ENCODE results near the gene POLR2E. TPM values are rescaled to one million over a fixed set of nuclear protein-coding genes. Genes with fewer than 3 reads are reported as not detected.

The POLR2E gene
- total RNA-seq, 2 experiments from 2014 or later, result 142 to 163 TPM

DNA sequence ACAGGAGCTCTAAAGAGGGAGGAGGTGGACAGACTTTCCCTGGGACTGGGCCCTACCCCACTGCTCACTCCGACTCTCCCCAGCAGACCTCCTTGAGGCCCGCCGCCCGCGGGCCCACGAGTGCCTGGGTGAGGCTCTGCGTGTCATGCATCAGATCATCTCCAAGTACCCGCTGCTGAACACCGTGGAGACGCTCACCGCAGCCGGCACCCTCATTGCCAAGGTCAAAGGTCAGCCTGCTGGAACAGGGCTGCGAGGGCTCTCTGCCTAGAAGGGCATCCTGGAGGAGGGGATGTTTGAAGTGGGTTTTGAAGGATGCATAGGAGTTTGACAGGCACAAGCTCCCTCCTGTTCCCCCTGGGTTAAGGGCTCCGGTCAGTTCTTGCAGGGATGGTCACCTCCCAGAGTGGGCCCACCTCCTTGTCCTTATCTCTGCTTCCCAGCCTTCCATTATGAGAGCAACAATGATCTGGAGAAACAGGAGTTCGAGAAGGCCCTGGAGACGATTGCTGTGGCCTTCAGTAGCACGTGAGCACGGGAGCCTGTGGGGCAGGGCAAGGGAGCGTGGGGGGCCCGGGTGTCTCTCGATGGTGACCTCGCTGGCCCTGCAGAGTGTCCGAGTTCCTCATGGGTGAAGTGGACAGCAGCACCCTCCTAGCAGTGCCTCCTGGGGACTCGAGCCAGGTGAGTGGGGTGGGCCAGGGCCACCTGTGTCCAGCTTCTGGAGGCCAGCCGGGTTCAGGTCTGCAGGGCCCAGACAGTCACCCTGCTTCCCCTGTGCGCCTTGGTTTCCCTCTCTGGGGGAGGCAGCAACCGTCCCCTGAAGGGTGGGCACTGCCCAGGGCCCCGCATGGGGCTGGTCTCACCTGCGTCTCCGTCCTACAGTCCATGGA, 21.9 kb downstream of the POLR2E start:
- H3K4me1 Mint-ChIP-seq, result peaks cover 45% of the 10 kb centered on the region
- DNase-seq (no peak), ATAC-seq (ENCODE audit: low read depth) (no peak)
- H3K9me3 Mint-ChIP-seq, result no peaks in the 10 kb centered on the region
- H3K27me3 Mint-ChIP-seq, result no peaks in the 10 kb centered on the region
- H3K36me3 Mint-ChIP-seq, result peaks cover 53% of the 10 kb centered on the region
- peak overlapping the region; percentile 72 for H3K27ac Mint-ChIP-seq
- POLR2A ChIA-PET, result interaction anchor here (0.5 to 19.6 kb wide), 6 partner anchors 10 to 519 kb away, joined by 3 to 644 read pairs (median 4); partner anchors contain the start of genes ABCA7 and CNN2
- H3K4me3 Mint-ChIP-seq, result peak overlapping the region; percentile 35

DNA sequence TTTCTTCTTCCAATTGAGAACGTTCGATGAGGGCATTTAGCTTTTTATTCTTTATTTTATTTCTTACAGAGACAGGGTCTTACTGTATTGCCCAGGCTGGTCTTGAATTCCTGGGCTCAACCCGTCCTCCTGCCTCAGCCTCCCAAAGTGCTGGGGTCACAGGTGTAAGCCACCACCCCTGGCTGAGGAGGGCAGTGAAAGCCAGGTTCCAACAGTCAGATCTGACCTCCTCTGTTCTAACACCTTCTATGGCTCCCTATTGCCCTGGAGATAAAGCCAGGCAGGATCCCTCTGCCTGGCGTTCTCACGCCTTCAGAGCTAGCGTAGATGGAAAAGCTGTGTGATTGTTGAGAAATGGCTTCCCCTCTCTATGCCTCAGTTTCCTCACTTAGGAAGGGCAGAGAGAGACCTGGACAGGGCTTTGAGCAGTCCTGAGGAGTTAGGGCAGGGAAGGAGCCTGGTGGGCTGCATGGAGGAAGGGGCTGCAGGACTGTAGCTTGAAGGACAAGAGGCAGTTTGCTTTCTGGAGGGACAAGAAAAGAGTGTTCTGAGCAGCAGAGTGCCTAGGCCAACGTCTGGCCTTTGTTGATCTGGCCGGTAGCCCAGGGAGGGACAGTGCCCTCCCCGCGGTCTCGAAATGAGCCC, 22.7 kb downstream of the POLR2E start:
- ATAC-seq (ENCODE audit: low read depth) (no peak), DNase-seq (no peak)
- peak overlapping the region; percentile 75 for H3K4me3 Mint-ChIP-seq
- no peaks in the 10 kb centered on the region for H3K9me3 Mint-ChIP-seq
- peak overlapping the region; percentile 82 for H3K27ac Mint-ChIP-seq
- peaks cover 45% of the 10 kb centered on the region for H3K36me3 Mint-ChIP-seq
- H3K4me1 Mint-ChIP-seq, result peaks cover 45% of the 10 kb centered on the region
- H3K27me3 Mint-ChIP-seq, result no peaks in the 10 kb centered on the region
- POLR2A ChIA-PET, result interaction anchor here (0.6 to 19.6 kb wide), 5 partner anchors 11 to 174 kb away, joined by 4 to 644 read pairs (median 5); partner anchors contain the start of genes ABCA7 and CNN2

- peaks cover 39% of the 10 kb centered on the region for H3K4me1 Mint-ChIP-seq
- H3K4me3 Mint-ChIP-seq, result peak overlapping the region; percentile 87
- no peak for ATAC-seq (ENCODE audit: low read depth)
- POLR2A ChIA-PET, result interaction anchor here (0.7 to 19.6 kb wide), 3 partner anchors 12 to 115 kb away, joined by 3 to 644 read pairs (median 7); no protein-coding TSS in a partner anchor
- no peak for DNase-seq
- peaks cover 37% of the 10 kb centered on the region for H3K36me3 Mint-ChIP-seq
- no peaks in the 10 kb centered on the region for H3K27me3 Mint-ChIP-seq
- H3K9me3 Mint-ChIP-seq, result no peaks in the 10 kb centered on the region
- H3K27ac Mint-ChIP-seq, result peak overlapping the region; percentile 82
Measured at GRCh38 chr19:1070931-1071791, 24.0 kb downstream of the POLR2E start.

GRCh38 chr19:1070576-1070930, 24.6 kb downstream of the POLR2E start:
- H3K4me1 Mint-ChIP-seq, result peaks cover 36% of the 10 kb centered on the region
- H3K27ac Mint-ChIP-seq, result no peak overlapping the region
- no peaks in the 10 kb centered on the region for H3K27me3 Mint-ChIP-seq
- no peaks in the 10 kb centered on the region for H3K9me3 Mint-ChIP-seq
- H3K4me3 Mint-ChIP-seq, result peak overlapping the region; percentile 87
- DNase-seq (no peak), ATAC-seq (ENCODE audit: low read depth) (no peak)
- peaks cover 31% of the 10 kb centered on the region for H3K36me3 Mint-ChIP-seq
- POLR2A ChIA-PET, result interaction anchor here (0.6 to 19.6 kb wide), 6 partner anchors 13 to 177 kb away, joined by 3 to 644 read pairs (median 3); partner anchors contain the start of genes ABCA7 and CNN2

- DNase-seq, result peak; percentile 74
- Mint-ChIP-seq H3K27me3 (no peaks in the 10 kb centered on the region), H3K36me3 (peaks cover 32% of the 10 kb centered on the region), H3K27ac (peak overlapping the region; percentile 92), H3K4me3 (peak overlapping the region; percentile 87), H3K9me3 (no peaks in the 10 kb centered on the region), H3K4me1 (peaks cover 39% of the 10 kb centered on the region)
- ATAC-seq (ENCODE audit: low read depth), result peak; percentile 12
- POLR2A ChIA-PET, result interaction anchor here (0.6 to 19.6 kb wide), 4 partner anchors 14 to 200 kb away, joined by 4 to 644 read pairs (median 48); partner anchors contain the start of genes ABCA7 and CIRBP
Measured at GRCh38 chr19:1069009-1069779, 26.0 kb downstream of the POLR2E start.

DNA sequence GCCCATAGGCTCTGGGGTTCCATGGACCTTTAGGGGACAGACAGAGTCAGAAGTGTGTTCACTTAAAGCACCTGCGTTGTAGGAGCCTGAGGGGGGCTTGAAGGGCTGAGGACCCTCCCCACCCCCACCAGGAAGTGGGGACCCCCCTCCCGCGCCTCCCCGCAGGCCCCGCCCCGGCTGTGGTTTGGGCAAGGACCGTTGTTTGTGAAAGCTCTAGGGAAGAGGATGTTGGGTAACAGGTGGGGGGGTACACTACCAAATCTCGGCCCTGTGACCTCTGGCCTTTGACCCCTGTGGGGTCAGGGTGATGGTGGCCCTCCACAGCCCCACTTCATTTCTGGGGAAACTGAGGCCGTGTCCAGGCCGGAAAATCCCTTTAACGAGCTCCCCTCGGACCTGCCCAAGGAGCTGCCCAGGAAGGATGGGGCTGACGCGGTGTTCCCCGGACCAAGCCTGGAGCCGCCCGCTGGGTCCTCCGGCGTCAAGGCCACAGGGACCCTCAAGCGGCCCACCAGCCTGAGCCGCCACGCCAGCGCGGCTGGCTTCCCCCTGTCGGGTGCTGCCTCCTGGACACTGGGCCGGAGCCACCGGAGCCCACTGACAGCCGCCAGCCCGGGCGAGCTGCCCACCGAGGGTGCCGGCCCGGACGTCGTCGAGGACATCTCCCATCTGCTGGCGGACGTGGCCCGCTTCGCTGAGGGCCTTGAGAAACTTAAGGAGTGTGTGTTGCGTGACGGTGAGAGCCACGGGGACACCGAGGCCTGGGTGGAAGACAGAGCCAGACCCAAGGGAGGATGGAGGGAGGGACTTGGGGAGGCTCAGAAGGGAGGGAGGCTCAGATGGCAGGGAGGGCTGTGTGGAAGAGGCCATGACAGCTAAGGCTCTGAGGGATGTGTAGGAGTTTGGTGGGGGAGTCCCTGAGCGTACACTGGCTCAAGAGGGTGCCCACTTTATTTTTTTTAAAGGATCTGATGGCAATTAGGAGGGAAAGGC, 26.9 kb downstream of the POLR2E start:
- H3K4me1 Mint-ChIP-seq, result peaks cover 35% of the 10 kb centered on the region
- peak; percentile 87 for DNase-seq
- no peaks in the 10 kb centered on the region for H3K9me3 Mint-ChIP-seq
- ATAC-seq (ENCODE audit: low read depth), result peak; percentile 10
- H3K4me3 Mint-ChIP-seq, result peak overlapping the region; percentile 87
- POLR2A ChIA-PET, result interaction anchor here (0.6 to 19.6 kb wide), 21 partner anchors 11 to 1615 kb away, joined by 3 to 644 read pairs (median 9); partner anchors contain the start of genes ABCA7, CIRBP, CNN2 and GPX4
- H3K27me3 Mint-ChIP-seq, result no peaks in the 10 kb centered on the region
- peak overlapping the region; percentile 93 for H3K27ac Mint-ChIP-seq
- peaks cover 31% of the 10 kb centered on the region for H3K36me3 Mint-ChIP-seq

GRCh38 chr19:1067341-1067957, 27.7 kb downstream of the POLR2E start:
- DNase-seq (no peak), ATAC-seq (ENCODE audit: low read depth) (peak; percentile 30)
- POLR2A ChIA-PET, result interaction anchor here (0.6 to 19.6 kb wide), 24 partner anchors 10 to 1616 kb away, joined by 3 to 644 read pairs (median 6); partner anchors contain the start of genes ABCA7, CIRBP, CNN2 and GPX4
- peaks cover 27% of the 10 kb centered on the region for H3K4me1 Mint-ChIP-seq
- peak overlapping the region; percentile 87 for H3K4me3 Mint-ChIP-seq
- H3K27ac Mint-ChIP-seq, result peak overlapping the region; percentile 93
- no peaks in the 10 kb centered on the region for H3K9me3 Mint-ChIP-seq
- peaks cover 28% of the 10 kb centered on the region for H3K36me3 Mint-ChIP-seq
- no peaks in the 10 kb centered on the region for H3K27me3 Mint-ChIP-seq

- ATAC-seq (ENCODE audit: low read depth) (peak; percentile 61), DNase-seq (peak; percentile 95)
- peaks cover 24% of the 10 kb centered on the region for H3K4me1 Mint-ChIP-seq
- no peaks in the 10 kb centered on the region for H3K27me3 Mint-ChIP-seq
- POLR2A ChIA-PET, result interaction anchor here (0.5 to 19.6 kb wide), 22 partner anchors 9 to 207 kb away, joined by 3 to 644 read pairs (median 8); partner anchors contain the start of genes ABCA7, CIRBP, CNN2 and GPX4
- peak within 1 kb of the TSS; percentile 87 for H3K4me3 Mint-ChIP-seq
- peaks cover 26% of the 10 kb centered on the region for H3K36me3 Mint-ChIP-seq
- H3K27ac Mint-ChIP-seq, result peak within 1 kb of the TSS; percentile 93
- no peaks in the 10 kb centered on the region for H3K9me3 Mint-ChIP-seq
Measured at GRCh38 chr19:1066748-1067340, 28.3 kb downstream of the POLR2E start, which contains the start of gene ARHGAP45. Gene ARHGAP45 (plus strand): TSS chr19:1067167. CDS start chr19:1067406, 239 bp downstream.

DNA sequence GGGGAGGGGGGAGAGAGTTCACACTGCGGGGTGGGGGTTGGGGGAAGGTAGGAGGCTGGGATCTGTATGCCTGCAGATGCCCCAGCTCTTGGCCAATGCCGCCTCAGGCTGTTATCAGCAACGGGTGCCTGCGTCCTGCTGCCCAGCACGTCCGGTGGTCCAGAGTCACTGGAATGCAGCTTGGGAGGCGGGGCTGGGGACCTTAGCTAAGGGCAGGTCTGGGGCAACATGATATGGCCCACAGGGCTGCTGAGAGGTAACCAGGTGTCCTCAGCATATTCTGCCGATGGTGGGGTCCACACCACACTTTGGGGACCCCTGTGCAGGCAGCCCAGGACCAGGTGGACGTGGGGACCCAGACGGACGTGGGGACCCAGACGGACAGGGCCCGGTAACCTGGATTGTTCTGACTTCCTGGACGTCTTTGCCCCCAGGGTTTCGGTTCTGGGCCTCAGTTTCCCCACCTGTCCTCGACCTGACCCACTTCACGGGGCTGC, 28.9 kb downstream of the POLR2E start:
- no peaks in the 10 kb centered on the region for H3K9me3 Mint-ChIP-seq
- DNase-seq (peak; percentile 42), ATAC-seq (ENCODE audit: low read depth) (no peak)
- H3K27ac Mint-ChIP-seq, result peak overlapping the region; percentile 79
- no peaks in the 10 kb centered on the region for H3K27me3 Mint-ChIP-seq
- H3K4me1 Mint-ChIP-seq, result peaks cover 22% of the 10 kb centered on the region
- peak overlapping the region; percentile 69 for H3K4me3 Mint-ChIP-seq
- peaks cover 23% of the 10 kb centered on the region for H3K36me3 Mint-ChIP-seq
- POLR2A ChIA-PET, result interaction anchor here (0.5 to 19.6 kb wide), 15 partner anchors 9 to 207 kb away, joined by 3 to 644 read pairs (median 10); partner anchors contain the start of genes ABCA7, CNN2, GPX4 and RNU6-2

GRCh38 chr19:1065606-1066109, 29.5 kb downstream of the POLR2E start:
- H3K4me1 Mint-ChIP-seq, result peaks cover 22% of the 10 kb centered on the region
- POLR2A ChIA-PET, result interaction anchor here (1.2 to 19.6 kb wide), 9 partner anchors 10 to 173 kb away, joined by 3 to 644 read pairs (median 12); partner anchors contain the start of genes ABCA7, CNN2, GPX4 and MED16
- DNase-seq (no peak), ATAC-seq (ENCODE audit: low read depth) (no peak)
- peak overlapping the region; percentile 69 for H3K4me3 Mint-ChIP-seq
- H3K27ac Mint-ChIP-seq, result peak overlapping the region; percentile 78
- no peaks in the 10 kb centered on the region for H3K9me3 Mint-ChIP-seq
- no peaks in the 10 kb centered on the region for H3K27me3 Mint-ChIP-seq
- peaks cover 23% of the 10 kb centered on the region for H3K36me3 Mint-ChIP-seq

Data from activated naive CD8-positive, alpha-beta T cell treated with anti-CD3 and anti-CD28 coated beads, Interleukin-2, amount 10 ng/mL, durations not matched to agents 7 days and 5 days (primary cell).